ENCODE measurements around the gene FNBP1L. TPM values are rescaled to one million over a fixed set of nuclear protein-coding genes. Genes with fewer than 3 reads are reported as not detected.

Gene FNBP1L
- total and polyA plus RNA-seq, 7 donors, result 5.3 to 21.4 (median 16.3) TPM

GRCh38 chr1:93528412-93528811, 80.5 kb downstream of the FNBP1L start:
- intact Hi-C loops (cut with DNase I), result loop anchor here in 1 of 2 donors (10.0 kb wide), 1 partner anchor 74 kb away; no protein-coding TSS in a partner anchor
- no peaks in the 10 kb centered on the region for H3K27me3 ChIP-seq (ENCODE audit: insufficient read depth in 3 of 3, low read length in 2 of 3)
- TF ChIP-seq CTCF (IDR thresholded peaks at IDR 0.05), result no peak
- H3K27ac ChIP-seq, result no peak overlapping the region
- 86 to 97% (median 89%) methylated on average over 1 of the region's 1 CpG for WGBS, 3 donors
- no peaks in the 10 kb centered on the region for H3K9me3 ChIP-seq
- H3K36me3 ChIP-seq (ENCODE audit: insufficient read depth in 1 of 2, low read depth in 1 of 2), result peaks cover 0 to 22% of the 10 kb centered on the region in 2 donors
- no peak overlapping the region for H3K4me3 ChIP-seq
- DNase-seq, result no peak
- ATAC-seq, result no peak
- no peaks in the 10 kb centered on the region for H3K4me1 ChIP-seq

- TF ChIP-seq CTCF (IDR thresholded peaks at IDR 0.05), result no peak
- intact Hi-C loops (cut with DNase I), result no loop called here
- H3K4me3 ChIP-seq, result no peak overlapping the region
- no peak overlapping the region for H3K27ac ChIP-seq
- ATAC-seq (no peak), DNase-seq (no peak)
- no peaks in the 10 kb centered on the region for H3K27me3 ChIP-seq (ENCODE audit: insufficient read depth in 3 of 3, low read length in 2 of 3)
- 78 to 89% (median 88%) methylated on average over 2 of the region's 2 CpGs for WGBS, 3 donors
- no peaks in the 10 kb centered on the region for H3K4me1 ChIP-seq
- no peaks in the 10 kb centered on the region for H3K9me3 ChIP-seq
- H3K36me3 ChIP-seq (ENCODE audit: insufficient read depth in 1 of 2, low read depth in 1 of 2), result peaks cover 0 to 26% of the 10 kb centered on the region in 2 donors
Observed at GRCh38 chr1:93531193-93531592, 83.3 kb downstream of the FNBP1L start.

- H3K4me3 ChIP-seq, result no peak overlapping the region
- intact Hi-C loops (cut with DNase I), result no loop called here
- H3K36me3 ChIP-seq (ENCODE audit: insufficient read depth in 1 of 2, low read depth in 1 of 2), result peaks cover 0 to 26% of the 10 kb centered on the region in 2 donors
- no peak for ATAC-seq
- 97 to 100% (median 100%) methylated on average over 3 of the region's 3 CpGs for WGBS, 3 donors
- no peaks in the 10 kb centered on the region for H3K4me1 ChIP-seq
- H3K27ac ChIP-seq, result no peak overlapping the region
- no peak for TF ChIP-seq CTCF (IDR thresholded peaks at IDR 0.05)
- no peak for DNase-seq
- H3K9me3 ChIP-seq, result no peaks in the 10 kb centered on the region
- H3K27me3 ChIP-seq (ENCODE audit: insufficient read depth in 3 of 3, low read length in 2 of 3), result no peaks in the 10 kb centered on the region
Observed at GRCh38 chr1:93532780-93533378, 85.0 kb downstream of the FNBP1L start.

GRCh38 chr1:93533677-93534076, 85.8 kb downstream of the FNBP1L start:
- H3K4me3 ChIP-seq, result no peak overlapping the region
- no peak overlapping the region for H3K27ac ChIP-seq
- no peaks in the 10 kb centered on the region for H3K4me1 ChIP-seq
- peaks cover 0 to 26% of the 10 kb centered on the region in 2 donors for H3K36me3 ChIP-seq (ENCODE audit: insufficient read depth in 1 of 2, low read depth in 1 of 2)
- DNase-seq (no peak), ATAC-seq (no peak)
- intact Hi-C loops (cut with DNase I), result no loop called here
- no peak for TF ChIP-seq CTCF (IDR thresholded peaks at IDR 0.05)
- no peaks in the 10 kb centered on the region for H3K9me3 ChIP-seq
- H3K27me3 ChIP-seq (ENCODE audit: insufficient read depth in 3 of 3, low read length in 2 of 3), result no peaks in the 10 kb centered on the region

GRCh38 chr1:93537396-93537795, 89.5 kb downstream of the FNBP1L start:
- intact Hi-C loops (cut with DNase I), result no loop called here
- Histone ChIP-seq H3K27ac (no peak overlapping the region), H3K36me3 (ENCODE audit: insufficient read depth in 1 of 2, low read depth in 1 of 2) (peaks cover 0 to 9% of the 10 kb centered on the region in 2 donors), H3K9me3 (no peaks in the 10 kb centered on the region), H3K4me3 (no peak overlapping the region), H3K27me3 (ENCODE audit: insufficient read depth in 3 of 3, low read length in 2 of 3) (no peaks in the 10 kb centered on the region), H3K4me1 (no peaks in the 10 kb centered on the region)
- no peak for TF ChIP-seq CTCF (IDR thresholded peaks at IDR 0.05)
- ATAC-seq, result no peak
- no peak for DNase-seq

Measured in psoas muscle (tissue), 8 donors.